ENCODE measurements around the gene MPP7.

Gene MPP7

GRCh38 chr10:28307267-28307666 is 4.4 kb upstream of the MPP7 start:
- no peak for DNase-seq (ENCODE audit: low read depth in 2 of 3, low spot score in 1 of 3)

- no peak for DNase-seq (ENCODE audit: low read depth in 2 of 3, low spot score in 1 of 3)
Measured at GRCh38 chr10:28305553-28305952, 2.7 kb upstream of the MPP7 start.

- DNase-seq (ENCODE audit: low read depth in 2 of 3, low spot score in 1 of 3), result no peak
Measured at GRCh38 chr10:28304032-28304571, 1.2 kb upstream of the MPP7 start.

GRCh38 chr10:28302012-28302637 is 739 bp downstream of the MPP7 start:
- no peak for DNase-seq (ENCODE audit: low read depth in 2 of 3, low spot score in 1 of 3)

GRCh38 chr10:28300027-28300426 is 2.8 kb downstream of the MPP7 start:
- DNase-seq (ENCODE audit: low read depth in 2 of 3, low spot score in 1 of 3), result no peak

- DNase-seq (ENCODE audit: low read depth in 2 of 3, low spot score in 1 of 3), result no peak
Measured at GRCh38 chr10:28298951-28299350, 3.9 kb downstream of the MPP7 start.

GRCh38 chr10:28296023-28296422 is 6.8 kb downstream of the MPP7 start:
- DNase-seq (ENCODE audit: low read depth in 2 of 3, low spot score in 1 of 3), result no peak

GRCh38 chr10:28295336-28295735 is 7.5 kb downstream of the MPP7 start:
- no peak for DNase-seq (ENCODE audit: low read depth in 2 of 3, low spot score in 1 of 3)

- no peak for DNase-seq (ENCODE audit: low read depth in 2 of 3, low spot score in 1 of 3)
Measured at GRCh38 chr10:28294809-28295208, 8.1 kb downstream of the MPP7 start.

GRCh38 chr10:28294169-28294532 is 8.7 kb downstream of the MPP7 start:
- DNase-seq (ENCODE audit: low read depth in 2 of 3, low spot score in 1 of 3), result no peak

GRCh38 chr10:28293236-28294168 is 9.4 kb downstream of the MPP7 start:
- DNase-seq (ENCODE audit: low read depth in 2 of 3, low spot score in 1 of 3), result no peak

GRCh38 chr10:28291881-28292297 is 11.0 kb downstream of the MPP7 start:
- peak; percentile 32 to 53 (median 38) for DNase-seq (ENCODE audit: low read depth in 2 of 3, low spot score in 1 of 3)

- no peak for DNase-seq (ENCODE audit: low read depth in 2 of 3, low spot score in 1 of 3)
Measured at GRCh38 chr10:28285816-28286215, 17.0 kb downstream of the MPP7 start.

- no peak for DNase-seq (ENCODE audit: low read depth in 2 of 3, low spot score in 1 of 3)
Measured at GRCh38 chr10:28284126-28284525, 18.7 kb downstream of the MPP7 start.

GRCh38 chr10:28283251-28283650 is 19.6 kb downstream of the MPP7 start:
- no peak for DNase-seq (ENCODE audit: low read depth in 2 of 3, low spot score in 1 of 3)

GRCh38 chr10:28282336-28282735 is 20.5 kb downstream of the MPP7 start:
- DNase-seq (ENCODE audit: low read depth in 2 of 3, low spot score in 1 of 3), result no peak

- DNase-seq (ENCODE audit: low read depth in 2 of 3, low spot score in 1 of 3), result no peak
Measured at GRCh38 chr10:28281726-28282315, 21.0 kb downstream of the MPP7 start.

GRCh38 chr10:28280652-28281051 is 22.2 kb downstream of the MPP7 start:
- DNase-seq (ENCODE audit: low read depth in 2 of 3, low spot score in 1 of 3), result no peak

- no peak for DNase-seq (ENCODE audit: low read depth in 2 of 3, low spot score in 1 of 3)
Measured at GRCh38 chr10:28279878-28280277, 23.0 kb downstream of the MPP7 start.

- DNase-seq (ENCODE audit: low read depth in 2 of 3, low spot score in 1 of 3), result no peak
Measured at GRCh38 chr10:28278842-28279241, 24.0 kb downstream of the MPP7 start.

GRCh38 chr10:28276384-28276783 is 26.5 kb downstream of the MPP7 start:
- DNase-seq (ENCODE audit: low read depth in 2 of 3, low spot score in 1 of 3), result no peak

- DNase-seq (ENCODE audit: low read depth in 2 of 3, low spot score in 1 of 3), result no peak
Measured at GRCh38 chr10:28274475-28274874, 28.4 kb downstream of the MPP7 start.
